ENCODE measurements around the gene ARFGEF2. TPM values are rescaled to one million over a fixed set of nuclear protein-coding genes. Genes with fewer than 3 reads are reported as not detected.
"Not testable (repeated sequence)": the region's sequence is repeated elsewhere in the genome, so short reads cannot be mapped to it uniquely, and the experiment has no call there.

ARFGEF2 gene
- total RNA-seq, 1 donor from 2014 or later, result 27.5 TPM

DNA sequence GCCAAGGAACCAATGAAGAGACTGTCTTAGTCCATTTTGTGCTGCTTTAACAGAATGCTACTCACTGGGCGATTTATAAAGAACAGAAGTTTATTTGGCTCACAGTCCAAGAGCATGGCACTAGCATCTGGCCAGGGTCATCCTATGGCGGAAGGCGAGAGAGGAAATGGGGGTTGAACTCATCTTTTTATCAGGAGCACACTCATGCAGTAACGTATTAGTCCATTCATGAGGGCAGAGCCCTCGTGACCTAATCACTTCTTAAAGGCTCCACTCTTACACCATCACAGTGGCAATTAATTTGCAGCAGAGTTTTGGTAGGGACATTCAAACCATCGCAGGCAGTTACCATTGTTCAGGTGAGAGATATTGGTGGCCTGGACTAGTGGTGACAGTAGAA, 8.5 kb downstream of the ARFGEF2 start:
- DNase-seq, result no peak

DNA sequence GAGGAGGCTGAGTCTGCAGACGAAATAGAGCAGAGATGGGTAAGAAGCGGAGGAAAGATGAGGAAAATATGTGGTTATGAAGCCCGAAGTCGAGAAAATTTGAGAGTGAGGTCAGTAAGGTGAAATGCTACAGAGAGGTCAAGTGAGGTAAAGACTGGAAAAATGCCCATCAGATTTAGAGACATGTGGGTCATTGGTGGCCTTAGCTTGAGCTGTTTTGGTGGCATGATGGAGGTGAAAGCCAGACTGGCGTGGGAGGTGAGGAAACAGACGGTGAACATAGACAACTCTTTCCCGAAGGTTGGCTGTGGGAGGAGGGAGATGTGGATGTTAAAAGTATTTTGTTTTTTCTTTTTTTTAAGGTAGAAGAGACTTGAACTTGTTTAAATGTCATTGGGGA, 9.4 kb downstream of the ARFGEF2 start:
- no peak for DNase-seq

DNA sequence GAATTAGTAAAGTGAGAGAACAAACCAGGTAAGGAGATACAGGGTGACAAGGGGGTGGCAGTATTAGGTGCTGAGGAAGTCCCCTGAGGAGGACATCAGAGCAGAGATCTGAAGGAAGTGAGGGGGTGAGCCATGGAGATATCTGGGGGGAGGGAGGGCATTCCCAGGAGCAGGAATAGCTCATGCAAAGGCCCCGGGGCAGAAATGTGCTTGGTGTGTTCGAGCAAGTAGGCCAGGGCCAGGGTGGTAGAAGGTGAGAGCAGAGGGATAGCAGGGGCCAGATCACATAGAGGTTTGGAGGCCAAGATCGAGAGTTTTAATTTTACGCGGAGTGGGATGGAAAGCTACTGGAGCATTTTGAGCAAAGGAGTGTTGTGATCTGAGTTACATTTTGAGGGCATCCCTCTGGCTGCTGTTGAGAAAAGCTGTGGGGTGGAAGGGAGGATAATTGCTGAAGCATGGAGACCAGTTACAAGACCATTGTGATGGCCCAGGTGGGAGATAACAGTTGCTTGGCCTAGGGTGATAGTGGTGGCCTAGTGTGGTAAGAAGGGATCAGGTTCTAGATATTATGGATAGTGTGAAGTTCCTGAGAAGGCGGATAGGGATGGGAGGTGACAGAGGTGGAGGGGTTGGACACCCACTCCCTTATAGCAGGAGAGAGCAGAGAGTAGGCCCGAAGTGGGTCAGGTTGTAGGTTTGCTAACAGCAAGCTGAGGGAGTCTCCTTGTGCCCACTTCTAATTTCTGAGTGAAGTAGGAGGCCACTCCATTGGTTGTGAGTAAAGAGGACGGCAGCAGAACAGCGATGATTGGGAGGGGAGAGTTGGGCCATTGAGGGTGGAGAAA, 10.2 kb downstream of the ARFGEF2 start:
- DNase-seq, result no peak

DNA sequence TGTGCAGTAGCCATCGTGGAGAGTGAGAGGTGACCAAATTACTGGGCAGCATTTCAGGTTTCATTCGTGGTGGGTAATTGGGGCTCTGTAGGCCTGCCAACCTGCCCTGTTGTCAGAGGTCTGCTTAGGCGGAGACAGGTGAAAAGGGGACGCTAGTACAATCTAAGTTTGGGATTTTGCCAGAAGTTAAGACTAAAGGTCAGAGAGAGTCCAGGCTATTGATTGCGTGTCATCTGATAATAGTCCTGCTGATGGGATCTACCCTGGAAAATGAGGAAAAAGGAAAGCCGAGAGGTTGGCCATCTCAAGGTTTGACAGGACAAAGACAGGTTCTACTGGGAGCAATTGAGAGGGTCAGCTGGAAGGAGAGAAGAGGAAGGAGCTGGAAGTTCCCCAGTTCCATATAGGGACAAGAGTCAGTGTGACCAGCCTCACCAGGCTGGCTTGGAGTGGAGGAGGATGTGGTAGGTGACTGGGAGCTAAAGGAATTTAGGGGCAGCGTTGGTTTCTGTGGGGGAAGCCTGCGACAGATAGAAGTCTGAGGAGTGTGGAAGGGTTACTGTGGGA, 10.9 kb downstream of the ARFGEF2 start:
- no peak for DNase-seq

DNA sequence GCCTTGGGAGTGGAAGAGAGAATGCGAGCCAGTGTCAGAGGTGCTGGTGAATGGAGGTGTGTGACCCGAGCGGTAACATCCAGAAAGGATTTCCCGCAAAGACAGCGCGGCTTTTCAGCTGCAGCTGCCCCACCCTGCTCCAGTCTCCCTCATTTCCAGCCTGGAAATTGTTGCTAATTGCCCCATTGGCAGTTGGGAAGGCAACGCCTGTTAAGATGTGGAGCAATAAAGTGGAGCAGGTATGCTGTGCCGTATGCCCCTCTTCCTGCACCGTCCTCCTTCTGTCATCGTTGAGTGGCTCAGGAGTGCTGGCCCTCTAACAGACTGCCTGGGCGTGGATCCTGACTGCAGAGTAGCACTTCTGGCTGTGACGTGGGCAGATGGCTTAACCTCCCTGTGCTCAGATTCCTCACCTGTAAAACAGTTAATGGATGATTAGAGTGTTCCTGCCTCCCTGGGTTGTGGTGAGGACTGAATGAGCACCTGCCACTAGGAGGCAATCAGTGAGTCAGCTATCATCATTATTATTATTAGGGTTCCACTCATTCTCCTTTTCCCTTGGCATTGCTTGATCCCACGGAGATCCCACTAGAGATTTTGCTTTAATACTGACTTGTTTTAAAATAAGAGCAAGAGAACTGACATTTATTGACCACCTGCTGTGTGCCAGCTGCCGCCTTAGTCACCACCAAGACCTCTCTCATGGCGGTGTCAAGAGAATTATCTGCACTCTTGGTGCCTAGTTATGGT, 11.7 kb downstream of the ARFGEF2 start:
- DNase-seq, result no peak

DNA sequence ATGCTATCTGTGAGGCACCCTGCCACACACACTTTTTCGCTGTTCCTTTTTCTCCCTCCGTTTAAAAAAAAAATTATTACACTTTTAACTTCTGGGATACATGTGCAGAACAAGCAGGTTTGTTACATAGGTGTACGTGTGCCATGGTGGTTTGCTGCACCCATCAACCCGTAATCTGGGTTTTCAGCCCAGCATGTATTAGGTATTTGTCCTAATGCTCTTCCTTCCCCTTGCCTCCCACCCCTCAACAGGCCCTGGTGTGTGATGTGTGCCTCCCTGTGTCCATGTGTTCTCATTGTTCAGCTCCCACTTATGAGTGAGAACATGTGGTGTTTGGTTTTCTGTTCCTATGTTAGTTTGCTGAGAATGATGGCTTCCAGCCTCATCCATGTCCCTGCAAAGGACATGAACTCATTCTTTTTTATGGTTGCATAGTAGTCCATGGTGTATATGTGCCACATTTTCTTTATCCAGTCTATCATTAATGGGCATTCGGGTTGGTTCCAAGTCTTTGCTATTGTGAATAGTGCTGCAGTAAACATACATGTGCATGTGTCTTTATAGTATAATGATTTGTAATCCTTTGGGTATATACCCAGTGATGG, 12.9 kb downstream of the ARFGEF2 start:
- not testable (repeated sequence) for DNase-seq

DNA sequence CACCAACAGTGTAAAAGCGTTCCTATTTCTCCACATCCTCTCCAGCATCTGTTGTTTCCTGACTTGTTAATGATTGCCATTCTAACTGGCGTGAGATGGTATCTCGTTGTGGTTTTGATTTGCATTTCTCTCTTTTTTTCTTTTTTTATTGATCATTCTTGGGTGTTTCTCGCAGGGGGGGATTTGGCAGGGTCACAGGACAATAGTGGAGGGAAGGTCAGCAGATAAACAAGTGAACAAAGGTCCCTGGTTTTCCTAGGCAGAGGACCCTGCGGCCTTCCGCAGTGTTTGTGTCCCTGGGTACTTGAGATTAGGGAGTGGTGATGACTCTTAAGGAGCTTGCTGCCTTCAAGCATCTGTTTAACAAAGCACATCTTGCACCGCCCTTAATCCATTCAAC, 13.5 kb downstream of the ARFGEF2 start:
- not testable (repeated sequence) for DNase-seq

DNA sequence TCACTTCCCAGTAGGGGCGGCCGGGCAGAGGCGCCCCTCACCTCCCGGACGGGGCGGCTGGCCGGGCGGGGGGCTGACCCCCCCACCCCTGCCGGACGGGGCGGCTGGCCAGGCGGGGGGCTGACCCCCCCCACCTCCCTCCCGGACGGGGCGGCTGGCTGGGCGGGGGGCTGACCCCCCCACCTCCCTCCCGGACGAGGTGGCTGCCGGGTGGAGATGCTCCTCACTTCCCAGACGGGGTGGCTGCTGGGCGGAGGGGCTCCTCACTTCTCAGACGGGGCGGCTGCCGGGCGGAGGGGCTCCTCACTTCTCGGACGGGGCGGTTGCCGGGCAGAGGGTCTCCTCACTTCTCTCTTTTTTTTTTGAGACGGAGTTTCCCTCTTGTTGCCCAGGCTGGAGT, 14.7 kb downstream of the ARFGEF2 start:
- not testable (repeated sequence) for DNase-seq

DNA sequence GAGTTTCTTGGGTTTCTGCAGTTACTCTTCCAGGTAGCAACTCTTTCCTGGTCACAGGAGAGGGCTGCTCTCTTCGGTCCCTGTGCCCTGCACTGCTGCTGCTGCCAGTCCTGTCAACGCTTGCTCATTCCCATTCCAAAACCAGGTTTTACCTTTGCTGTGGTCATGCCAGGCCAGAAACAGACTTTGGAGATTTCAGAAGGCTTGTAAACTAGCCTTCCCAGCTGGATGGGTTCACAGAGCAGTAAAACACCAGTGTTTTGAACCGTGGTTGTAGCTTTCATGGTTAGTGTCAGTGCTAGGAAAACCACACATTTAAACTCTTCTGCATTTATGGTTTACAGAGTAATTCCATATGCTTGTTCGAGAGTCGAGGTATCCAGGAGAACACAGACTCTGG, 16.2 kb downstream of the ARFGEF2 start:
- DNase-seq, result no peak

DNA sequence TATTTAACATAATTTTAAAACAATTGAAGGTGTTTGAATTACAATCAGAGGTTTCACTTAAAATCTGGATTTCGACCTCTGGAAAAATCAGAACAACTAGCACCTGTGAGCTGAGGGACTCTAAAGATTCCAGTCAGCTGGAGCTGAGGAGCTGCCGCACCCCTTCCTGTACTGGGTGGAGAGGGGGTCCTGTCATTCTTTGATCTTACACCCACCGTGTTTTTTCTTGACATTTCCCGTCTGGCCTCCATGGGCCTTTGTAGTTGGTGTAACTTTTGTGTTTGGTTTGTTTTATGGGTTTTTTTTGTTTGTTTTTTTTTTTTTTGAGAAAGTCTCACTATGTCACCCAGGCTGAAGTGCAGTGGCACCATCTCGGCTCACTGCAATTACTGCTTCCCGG, 17.2 kb downstream of the ARFGEF2 start:
- DNase-seq, result no peak

DNA sequence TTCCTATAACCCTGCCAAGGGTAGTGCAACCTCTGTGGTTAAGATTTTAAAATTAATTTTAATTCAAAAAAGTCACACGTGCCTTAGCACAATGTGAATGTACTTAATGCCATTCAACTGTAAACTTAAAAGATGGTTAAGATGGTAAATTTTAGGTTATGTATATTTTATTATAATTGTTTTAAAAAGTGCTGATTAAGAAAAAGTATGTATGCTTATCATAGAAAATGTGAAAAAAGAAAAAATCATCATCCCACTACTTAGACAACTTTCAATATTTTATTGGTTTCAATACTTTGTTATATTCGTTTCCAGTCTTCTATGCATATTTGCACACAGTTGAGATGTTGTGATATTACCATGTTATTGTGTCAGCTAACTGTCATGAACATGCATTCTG, 18.7 kb downstream of the ARFGEF2 start:
- DNase-seq, result no peak

DNA sequence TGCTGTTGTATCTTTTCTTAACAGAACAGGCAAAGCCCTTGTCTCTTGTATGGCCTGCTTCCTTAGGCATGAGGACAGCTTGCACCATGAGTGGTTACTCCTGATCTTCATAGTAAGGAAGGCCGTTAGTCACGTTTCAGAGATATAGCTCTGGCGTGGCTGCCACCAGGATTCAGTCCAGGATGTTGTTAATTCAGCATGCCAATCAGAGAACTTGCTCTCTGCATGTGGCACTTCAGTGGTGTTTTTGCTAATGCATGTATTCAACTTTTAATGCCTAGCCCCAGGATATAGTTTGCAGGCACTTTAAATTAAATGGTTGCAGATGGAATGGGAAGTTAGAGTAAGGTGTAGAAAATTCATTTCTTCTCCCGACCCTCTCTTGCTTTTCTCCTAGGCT, 20.0 kb downstream of the ARFGEF2 start:
- DNase-seq, result no peak

DNA sequence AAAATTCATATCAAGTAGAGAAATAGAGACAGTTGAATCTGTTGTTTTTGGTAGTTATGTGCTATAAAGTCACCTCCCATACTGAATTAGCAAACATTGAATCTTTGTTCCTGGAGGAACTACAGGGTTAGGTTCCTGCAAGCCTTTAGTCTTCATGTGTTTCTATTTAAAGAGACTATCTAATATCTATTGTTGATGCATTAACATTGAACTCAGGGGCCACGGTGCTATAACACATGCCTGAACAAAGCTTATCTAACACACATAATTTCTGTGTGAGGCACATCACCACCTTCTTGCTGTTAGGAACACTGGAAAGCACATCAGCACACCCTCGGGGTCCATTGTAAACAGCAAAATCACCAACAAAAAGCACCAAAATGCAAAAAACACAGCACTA, 21.2 kb downstream of the ARFGEF2 start:
- DNase-seq, result no peak

DNA sequence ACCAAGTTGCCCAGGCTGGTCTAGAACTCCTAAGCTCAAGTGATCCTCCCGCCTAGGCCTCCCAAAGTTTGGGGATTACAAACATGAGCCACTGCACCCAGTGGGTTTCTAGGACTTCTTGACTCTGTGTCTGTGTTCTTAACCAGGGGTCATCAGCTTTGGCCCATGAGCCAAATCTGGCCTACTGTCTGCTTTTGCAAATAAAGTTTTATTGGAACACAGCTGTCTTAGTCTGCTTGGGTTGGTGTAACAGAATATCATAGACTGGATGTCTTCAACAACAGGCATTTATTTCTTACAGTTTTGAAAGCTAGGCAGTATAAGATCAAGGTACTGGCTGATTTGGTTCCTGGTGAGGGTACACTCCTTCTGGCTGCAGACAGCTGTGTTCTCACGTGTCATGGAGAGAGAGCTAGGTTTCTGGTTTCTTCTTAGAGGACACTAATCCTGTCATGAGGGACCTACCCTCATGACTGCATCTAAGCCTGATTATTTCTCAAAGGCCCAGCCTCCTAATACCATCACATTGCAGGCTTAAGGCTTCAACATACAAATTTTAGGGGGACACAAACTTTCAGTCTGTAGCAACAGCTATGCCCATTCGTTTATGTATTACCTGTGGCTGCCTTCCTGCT, 23.3 kb downstream of the ARFGEF2 start:
- DNase-seq, result no peak

DNA sequence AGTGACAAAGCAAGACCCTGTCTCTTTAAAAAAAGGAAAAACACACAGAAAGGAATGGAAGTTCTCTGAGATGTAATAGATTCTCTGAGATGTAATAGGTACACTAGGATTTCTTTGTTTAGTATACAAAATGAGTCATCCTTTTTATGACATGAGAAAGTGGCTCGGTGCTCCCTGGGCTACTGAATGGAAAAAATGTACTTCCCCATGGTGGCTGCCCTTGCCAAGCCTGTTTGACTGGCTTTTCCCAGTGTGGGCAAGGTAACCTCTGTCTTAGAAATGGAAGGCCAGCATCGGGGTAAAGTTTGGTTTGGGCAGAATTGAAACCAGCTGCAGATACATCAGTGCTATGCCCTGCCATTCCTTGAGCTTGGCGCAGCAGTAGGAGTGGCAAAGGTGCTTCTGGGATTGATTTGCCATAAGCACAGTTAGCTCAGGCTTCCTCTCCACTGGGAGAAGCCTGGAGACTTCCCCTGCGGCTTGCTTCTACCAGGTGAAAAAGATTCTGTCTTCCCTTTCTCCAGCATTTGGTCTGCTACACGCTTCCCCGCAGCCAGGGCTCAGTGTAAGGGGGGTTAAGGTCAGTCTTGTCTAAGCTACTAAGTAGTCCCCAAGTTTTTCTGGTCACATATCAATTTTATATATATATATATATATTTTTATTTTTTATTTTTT, 24.5 kb downstream of the ARFGEF2 start:
- DNase-seq, result no peak

DNA sequence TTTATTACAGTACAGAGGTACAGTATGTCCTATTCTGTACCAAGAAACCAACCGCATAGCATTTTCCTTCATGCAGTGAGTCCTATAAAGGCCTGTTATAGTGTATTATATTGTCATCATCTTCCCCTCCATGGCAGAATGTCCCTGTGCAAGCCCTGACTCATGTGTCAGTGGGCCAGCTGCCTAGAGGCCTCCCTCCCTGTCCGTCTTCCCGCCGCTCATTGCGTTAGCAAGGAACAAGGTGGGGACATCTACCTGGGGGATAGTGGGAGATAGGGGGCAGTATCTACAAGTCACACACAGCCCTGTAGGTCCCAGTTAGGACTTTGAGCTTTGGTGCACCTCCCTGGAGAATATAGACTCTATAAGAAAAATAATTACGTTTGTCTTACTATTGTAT, 27.1 kb downstream of the ARFGEF2 start:
- DNase-seq, result no peak

DNA sequence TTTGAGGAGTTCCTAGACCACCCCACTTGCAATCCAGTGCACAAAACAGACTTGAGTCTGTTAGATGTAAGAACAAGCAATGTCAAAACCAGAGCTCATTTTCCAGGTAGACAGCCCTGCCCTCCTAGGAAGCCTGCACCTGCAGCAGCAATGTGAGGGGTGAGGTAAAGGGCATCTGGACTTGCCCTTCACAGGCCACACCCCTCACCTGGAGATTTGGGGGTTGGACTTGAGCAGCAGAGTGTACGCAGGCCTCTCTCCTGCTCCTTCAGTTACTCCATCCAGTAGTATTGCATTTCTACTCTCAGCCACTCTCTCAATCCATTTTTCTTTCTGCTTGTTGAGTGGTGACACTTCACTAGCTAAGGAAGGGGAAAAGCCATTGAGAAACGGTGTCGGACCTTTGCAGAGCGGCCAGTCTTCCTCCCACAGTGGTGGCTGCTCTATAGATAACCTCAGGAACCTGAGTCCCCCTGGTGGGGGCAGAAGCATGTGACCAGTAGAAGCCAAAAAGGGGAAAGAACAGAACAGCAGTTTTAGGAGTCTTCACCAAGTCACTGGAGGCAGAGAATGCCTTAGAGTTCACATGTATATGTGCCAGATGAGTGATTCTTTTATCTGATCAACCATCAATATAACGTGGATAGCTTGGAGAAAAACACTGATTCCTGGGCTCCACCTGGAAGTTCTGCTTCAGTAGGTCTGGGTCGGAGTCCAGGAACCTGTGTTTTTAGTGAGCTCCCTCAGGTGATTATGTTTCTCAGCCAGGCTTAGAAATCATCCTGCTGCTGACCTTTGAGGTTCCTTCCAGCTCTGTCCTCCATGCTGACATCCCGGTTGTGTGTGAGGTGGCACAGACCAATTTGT, 28.0 kb downstream of the ARFGEF2 start:
- DNase-seq, result no peak

DNA sequence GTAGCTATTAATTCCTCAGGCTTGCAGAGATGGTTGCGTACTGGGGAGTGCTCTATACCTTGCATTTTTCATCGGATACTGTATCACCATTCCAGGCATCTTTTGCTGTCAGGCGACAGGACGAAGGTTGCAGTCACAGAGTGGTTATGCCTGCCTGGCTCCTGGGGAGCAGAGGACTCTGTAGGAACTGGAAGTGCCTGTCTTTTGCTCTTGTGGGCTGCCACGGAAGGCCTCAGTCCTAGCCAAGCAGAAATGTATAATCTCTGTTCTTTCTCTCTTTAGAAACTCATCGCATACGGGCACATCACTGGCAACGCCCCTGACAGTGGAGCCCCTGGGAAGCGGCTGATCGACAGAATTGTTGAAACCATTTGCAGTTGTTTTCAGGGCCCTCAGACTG, 29.5 kb downstream of the ARFGEF2 start:
- no peak for DNase-seq

DNA sequence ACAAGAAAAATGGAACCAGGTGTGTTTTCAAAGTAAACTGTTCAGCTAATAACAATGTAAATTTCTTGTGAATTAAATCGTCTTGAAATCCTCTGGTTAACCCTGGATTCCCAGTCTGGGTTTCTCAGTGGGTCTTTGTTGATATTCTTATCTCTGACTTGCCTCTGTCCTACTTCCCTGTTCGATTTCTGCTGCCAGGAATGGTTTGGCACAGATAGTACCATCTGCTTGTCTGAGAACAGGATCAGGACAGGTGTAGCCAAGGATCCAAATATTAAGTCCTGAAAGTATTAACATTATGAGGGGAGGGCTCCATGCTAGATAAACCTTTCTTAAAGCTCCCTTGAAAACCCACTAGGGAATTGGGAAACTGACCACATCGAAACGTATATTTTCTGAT, 30.1 kb downstream of the ARFGEF2 start:
- DNase-seq, result no peak

DNA sequence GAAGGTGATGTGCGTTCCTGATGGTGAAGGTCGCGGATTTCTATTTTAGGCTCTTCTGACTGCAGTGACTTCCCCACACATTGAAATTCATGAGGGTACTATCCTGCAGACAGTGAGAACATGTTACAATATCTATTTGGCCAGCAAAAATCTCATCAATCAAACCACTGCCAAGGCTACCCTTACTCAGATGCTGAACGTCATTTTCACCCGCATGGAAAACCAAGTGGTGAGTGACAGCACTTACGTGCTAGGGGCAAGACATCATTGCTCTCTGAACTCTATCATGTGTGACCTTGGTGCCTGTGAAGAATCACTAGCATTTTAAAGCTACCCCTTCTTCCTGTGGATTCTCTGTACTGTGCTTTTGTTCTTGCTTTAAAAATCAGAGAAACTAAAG, 31.1 kb downstream of the ARFGEF2 start:
- no peak for DNase-seq

DNA sequence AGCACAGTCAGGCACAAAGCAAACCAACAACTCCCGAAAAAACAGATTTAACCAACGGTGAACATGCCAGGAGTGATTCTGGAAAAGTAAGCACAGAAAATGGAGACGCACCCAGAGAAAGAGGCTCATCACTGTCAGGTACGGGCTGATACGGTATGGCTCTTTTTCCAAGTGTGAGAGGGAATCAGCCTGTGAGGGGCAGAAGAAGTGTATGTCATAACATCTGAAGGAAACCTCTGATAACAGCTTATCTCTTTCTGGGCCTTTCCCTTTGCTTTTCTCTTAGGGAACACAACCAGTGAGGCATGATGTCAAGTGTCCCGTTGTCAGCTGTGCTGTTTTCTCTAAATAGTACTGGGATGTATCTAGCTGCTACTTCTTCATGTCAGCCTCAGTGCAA, 32.1 kb downstream of the ARFGEF2 start:
- no peak for DNase-seq
